GM06990 (cell line): ENCODE data around the gene BSPRY.
"Not testable (repeated sequence)": the region's sequence is repeated elsewhere in the genome, so short reads cannot be mapped to it uniquely, and the experiment has no call there.

Source experiments
- DNase-seq: peaks from one replicate; pipeline ENCODE4 v3.0.0-alpha.2; 2011; ENCODE audit not compliant: insufficient read length; ENCODE audit errors: extremely low read depth
- H3K27me3 ChIP-seq: replicated peaks from 2 replicates; pipeline ENCODE4 v1.6.0; 2011; ENCODE audit warnings: low read length; ENCODE audit not compliant: control insufficient read depth, insufficient read depth
- H3K36me3 ChIP-seq: 2 replicates; pipeline ENCODE4 v1.5.1; 2011; ENCODE audit warnings: low read length; ENCODE audit not compliant: control insufficient read depth, insufficient read depth
- H3K4me3 ChIP-seq: replicated peaks from 2 replicates; pipeline ENCODE4 v1.5.1; 2011; ENCODE audit warnings: low read depth, mild to moderate bottlenecking, control low read depth, low read length
- CTCF ChIP-seq: IDR thresholded peaks from 2 replicates; pipeline ENCODE4 v1.5.1; 2011; ENCODE audit warnings: low read length, control low read depth, mild to moderate bottlenecking, inconsistent platforms; ENCODE audit not compliant: insufficient read depth, poor library complexity, severe bottlenecking

BSPRY gene

GRCh38 chr9:113363336-113363735 is 14.0 kb downstream of the BSPRY start:
- no peaks in the 10 kb centered on the region; the same call in 1 of the 2 replicates for H3K27me3 ChIP-seq
- H3K4me3 ChIP-seq, result no peak overlapping the region
- no peaks in the 10 kb centered on the region for H3K36me3 ChIP-seq
- TF ChIP-seq CTCF, result no peak
- DNase-seq, result no peak

- Histone ChIP-seq H3K27me3 (no peaks in the 10 kb centered on the region; the same call in 1 of the 2 replicates), H3K36me3 (no peaks in the 10 kb centered on the region), H3K4me3 (no peak overlapping the region)
- no peak for DNase-seq
- no peak for TF ChIP-seq CTCF
These were observed 15.6 kb downstream of the BSPRY start for GRCh38 chr9:113364951-113365350.

- H3K36me3 ChIP-seq, DNase-seq, H3K4me3 ChIP-seq, H3K27me3 ChIP-seq: not testable (repeated sequence)
These were observed 16.3 kb downstream of the BSPRY start for GRCh38 chr9:113365652-113366051.

GRCh38 chr9:113368348-113368981 is 19.1 kb downstream of the BSPRY start:
- Histone ChIP-seq H3K27me3 (no peaks in the 10 kb centered on the region), H3K36me3 (peaks cover 2% of the 10 kb centered on the region; the same call in 1 of the 2 replicates), H3K4me3 (no peak overlapping the region)
- DNase-seq, result no peak
- TF ChIP-seq CTCF, result no peak

- no peaks in the 10 kb centered on the region for H3K27me3 ChIP-seq
- H3K36me3 ChIP-seq, result peaks cover 9% of the 10 kb centered on the region
- no peak for DNase-seq
- H3K4me3 ChIP-seq, result no peak overlapping the region
- no peak for TF ChIP-seq CTCF
These were observed 19.9 kb downstream of the BSPRY start for GRCh38 chr9:113368982-113369854.

- no peak overlapping the region for H3K4me3 ChIP-seq
- no peaks in the 10 kb centered on the region for H3K27me3 ChIP-seq
- H3K36me3 ChIP-seq, result peaks cover 10% of the 10 kb centered on the region
- no peak for TF ChIP-seq CTCF
- DNase-seq, result no peak
These were observed 20.5 kb downstream of the BSPRY start for GRCh38 chr9:113369855-113370140.
